GM12864 (cell line): ENCODE data around the gene HOXC11.
A peak's percentile ranks its signal among the peaks of the same experiment; 100 is the strongest.

ENCODE experiments used
- DNase-seq: peaks from one replicate; pipeline ENCODE4 v3.0.0-alpha.2; 2011; ENCODE audit warnings: low read depth
- H3K4me3 ChIP-seq: 2 replicates; pipeline ENCODE4 v1.5.1; 2011; ENCODE audit warnings: mild to moderate bottlenecking, low read depth, low read length, control low read depth
- CTCF ChIP-seq: IDR thresholded peaks from 2 replicates; pipeline ENCODE4 v1.5.1; 2011; ENCODE audit warnings: low read depth, mild to moderate bottlenecking, moderate library complexity, low read length, control low read depth, inconsistent platforms; ENCODE audit errors: missing control alignments

Gene HOXC11

GRCh38 chr12:54012631-54013409 is 39.9 kb downstream of the HOXC11 start:
- peak; percentile 23 for TF ChIP-seq CTCF
- no peak for DNase-seq
- H3K4me3 ChIP-seq: no peak overlapping the region

- DNase-seq: no peak
- no peak for TF ChIP-seq CTCF
- H3K4me3 ChIP-seq: no peak overlapping the region
Measured at GRCh38 chr12:54014377-54015017, 41.6 kb downstream of the HOXC11 start.

- TF ChIP-seq CTCF: no peak
- H3K4me3 ChIP-seq: no peak overlapping the region
- no peak for DNase-seq
Measured at GRCh38 chr12:54015018-54015931, 42.3 kb downstream of the HOXC11 start.

- H3K4me3 ChIP-seq: no peak overlapping the region
- no peak for TF ChIP-seq CTCF
- DNase-seq: no peak
Measured at GRCh38 chr12:54016051-54016450, 43.1 kb downstream of the HOXC11 start.

GRCh38 chr12:54016478-54016964 is 43.6 kb downstream of the HOXC11 start:
- H3K4me3 ChIP-seq: no peak overlapping the region

More at GRCh38 chr12:54016478-54016964, 43.6 kb downstream of the HOXC11 start:
- TF ChIP-seq CTCF: no peak
- no peak for DNase-seq
